ENCODE measurements around the gene FOXC2. TPM values are rescaled to one million over a fixed set of nuclear protein-coding genes. Genes with fewer than 3 reads are reported as not detected.

The FOXC2 gene
- total and polyA plus RNA-seq, 9 of the 15 experiments (the other 6 are each of a cell fraction or from before 2014, with no cell fraction given) = 0.01 to 0.11 (median 0.10) TPM; not detected in 5

GRCh38 chr16:86572041-86572521, 5.5 kb downstream of the FOXC2 start:
- H3K27me3 ChIP-seq (ENCODE audit: control insufficient read depth in 2 of 2, insufficient read depth in 2 of 2, low read length in 2 of 2) = peaks cover 27 to 56% of the 10 kb centered on the region in 2 experiments
- no peak overlapping the region for H3K27ac ChIP-seq (ENCODE audit: extremely low read depth, low read depth, low read length)
- no peak overlapping the region for H2AFZ ChIP-seq (ENCODE audit: low read depth, low read length)
- no peak for FAIRE-seq
- in situ Hi-C loops (cut with MboI) (loop anchor here (25.0 kb wide), 1 partner anchor 1065 kb away; no protein-coding TSS in a partner anchor), intact Hi-C loops (cut with micrococcal nuclease) (no loop called here)
- no peak overlapping the region for H3K4me3 ChIP-seq
- H3K9ac ChIP-seq (ENCODE audit: insufficient read depth in 1 of 2, low read depth in 2 of 2, low read length in 2 of 2) = no peak overlapping the region
- no TSS peak for BruUV-seq (replicated peaks)
- TF ChIP-seq STAT5A (IDR thresholded peaks at IDR 0.05; ENCODE audit: borderline replicate concordance, low read length) (no peak), PHF8 (IDR thresholded peaks at IDR 0.05; ENCODE audit: borderline replicate concordance, low read length) (no peak), SRF (CRISPR knock-in tag; IDR thresholded peaks at IDR 0.05) (no peak), CXXC5 (CRISPR knock-in tag; IDR thresholded peaks at IDR 0.05) (no peak), CHAMP1 (IDR thresholded peaks at IDR 0.05) (no peak), ZNF717 (CRISPR knock-in tag; IDR thresholded peaks at IDR 0.05) (no peak)
- no peak for DNase-seq (ENCODE audit: extremely low read depth in 1 of 4, low spot score in 3 of 4)
- H3K79me2 ChIP-seq (ENCODE audit: control insufficient read depth, insufficient read depth, low read length) = no peaks in the 10 kb centered on the region
- H3K9me3 ChIP-seq (replicated peaks; ENCODE audit: control insufficient read depth, insufficient read depth, low read depth, low read length) = no peaks in the 10 kb centered on the region
- ChIA-PET CTCF (ENCODE audit: low intra/inter-chr PET ratio) (no interaction called here), POLR2A (no interaction called here)
- WGBS (ENCODE audit: insufficient coverage, low coverage, missing lambda C conversion rate) = 7% methylated on average over 12 of the region's 12 CpGs
- no peak overlapping the region for H3K4me2 ChIP-seq (ENCODE audit: insufficient read depth, low read length)
- peaks cover 0 to 14% of the 10 kb centered on the region in 2 experiments; a peak in 3 of 5 replicates for H3K4me1 ChIP-seq (replicated peaks in 1 of 2; ENCODE audit: control insufficient read depth in 2 of 2, insufficient read depth in 2 of 2, low read length in 2 of 2)
- H3K9me1 ChIP-seq (ENCODE audit: control insufficient read depth, insufficient read depth, low read length) = no peaks in the 10 kb centered on the region
- no peak for ATAC-seq
- no peaks in the 10 kb centered on the region for H3K36me3 ChIP-seq (ENCODE audit: control insufficient read depth, insufficient read depth, low read length)
- H4K20me1 ChIP-seq (replicated peaks; ENCODE audit: control insufficient read depth, insufficient read depth, low read length) = peaks cover 4% of the 10 kb centered on the region
